ENCODE results near the gene ATF3.

ATF3 gene

DNA sequence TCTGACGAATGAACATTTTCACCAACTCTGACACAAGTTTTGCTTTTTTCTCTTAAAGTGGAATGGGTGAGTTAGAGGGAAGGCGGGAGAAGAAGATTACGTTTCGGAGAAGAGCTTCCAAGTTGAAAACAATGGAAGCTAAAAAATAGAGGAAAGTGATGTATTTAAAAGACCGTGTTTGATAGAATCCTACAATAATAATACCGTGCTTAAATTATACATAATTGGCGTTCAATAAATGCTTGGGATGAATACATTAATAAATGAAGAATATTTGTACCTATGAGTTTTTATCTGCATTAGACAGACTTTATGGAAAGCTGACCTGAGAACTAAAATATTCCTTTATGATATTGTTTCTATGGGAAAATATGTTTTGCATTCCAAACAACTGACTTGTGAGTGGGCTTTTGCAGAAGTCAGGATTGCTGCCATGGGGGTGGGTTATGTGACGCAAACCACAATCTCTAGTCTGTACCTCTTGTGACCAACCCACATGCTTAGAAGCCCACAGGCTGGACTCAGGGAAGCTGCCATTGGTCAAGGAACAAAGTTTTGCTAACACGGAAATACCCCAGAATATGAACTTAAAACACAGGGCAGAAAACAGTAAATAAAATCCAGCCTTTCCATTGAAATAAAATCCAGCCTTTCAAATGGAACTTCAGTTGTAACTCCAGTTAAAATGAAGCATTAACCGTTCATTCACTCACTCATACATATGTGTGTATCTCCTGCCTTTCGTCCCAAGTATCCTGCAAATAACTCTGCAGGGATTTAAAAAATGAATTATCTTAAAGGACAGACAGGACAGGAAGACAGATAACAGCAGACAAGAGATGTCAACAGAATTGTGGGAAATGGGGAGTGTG lies 21.3 kb upstream of the ATF3 start:
- no peak for DNase-seq

GRCh38 chr1:212587888-212588510 lies 20.6 kb upstream of the ATF3 start:
- no peak for DNase-seq

GRCh38 chr1:212589446-212589845 lies 19.1 kb upstream of the ATF3 start:
- DNase-seq = no peak

GRCh38 chr1:212591922-212592321 lies 16.6 kb upstream of the ATF3 start:
- no peak for DNase-seq

- DNase-seq = no peak
Observed at GRCh38 chr1:212593821-212594251, 14.7 kb upstream of the ATF3 start.

- no peak for DNase-seq
Observed at GRCh38 chr1:212594640-212595039, 13.9 kb upstream of the ATF3 start.

DNA sequence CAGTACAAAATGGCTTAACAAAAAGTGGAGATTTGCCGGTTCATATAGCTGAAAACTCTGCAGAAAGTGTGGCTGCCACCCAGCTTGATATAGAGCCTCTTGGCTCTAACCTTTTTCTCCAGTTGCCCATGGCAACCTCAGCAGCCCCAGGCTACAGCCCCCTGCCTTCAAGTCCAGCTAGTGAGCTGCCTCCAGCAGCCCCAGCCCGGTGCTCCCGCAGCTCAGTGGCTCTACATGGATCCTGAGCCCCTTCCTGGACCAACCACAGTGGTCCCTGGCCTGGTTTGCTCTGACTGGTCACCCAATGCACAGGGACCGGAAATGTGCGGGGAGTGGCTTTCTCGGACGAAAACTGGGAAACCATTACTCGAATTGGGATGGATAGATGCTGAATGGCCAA lies 13.3 kb upstream of the ATF3 start:
- no peak for DNase-seq

DNA sequence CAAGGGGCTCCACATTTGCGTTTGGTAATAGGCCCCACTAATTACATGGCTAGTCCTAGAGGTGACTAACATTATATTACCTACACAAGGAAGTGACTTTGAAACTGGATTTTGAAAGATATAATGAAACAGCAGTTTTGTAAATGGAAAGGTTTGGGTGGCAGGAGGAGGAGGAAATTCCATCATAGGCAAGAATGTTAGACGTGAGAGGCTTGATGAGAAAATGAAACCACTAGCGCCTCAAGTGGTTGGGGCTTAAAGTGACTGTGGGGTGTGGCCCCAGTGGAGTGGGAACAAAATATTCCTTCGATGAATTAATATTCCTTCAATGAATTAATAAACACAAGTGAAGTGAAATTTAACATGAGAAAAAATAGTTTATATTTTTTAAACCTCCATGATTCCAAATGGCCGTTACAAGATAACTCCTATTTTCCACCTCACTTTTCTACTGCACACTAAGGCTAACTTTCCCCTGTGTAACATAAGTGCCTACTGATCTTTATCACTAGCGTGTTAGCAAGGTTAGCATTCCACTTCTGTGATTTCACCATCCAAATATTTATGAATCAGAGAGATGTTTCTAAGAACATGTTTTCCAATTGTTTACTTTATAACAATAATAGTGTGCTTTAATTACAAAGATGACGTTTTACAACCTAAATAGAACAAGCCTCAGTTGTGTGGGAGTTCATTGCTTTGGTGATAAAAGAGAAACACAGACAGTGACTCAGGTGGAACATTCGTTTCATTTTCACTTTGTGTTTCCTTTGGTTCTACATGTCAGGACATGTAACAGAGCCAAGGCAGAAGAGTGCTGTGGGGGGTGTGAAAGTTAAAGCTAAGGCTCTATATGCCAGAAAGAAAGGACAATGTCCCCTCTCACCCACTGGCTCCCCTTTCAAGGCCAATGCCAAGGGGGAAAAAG lies 12.5 kb upstream of the ATF3 start:
- DNase-seq = peak; percentile 24 to 40

DNA sequence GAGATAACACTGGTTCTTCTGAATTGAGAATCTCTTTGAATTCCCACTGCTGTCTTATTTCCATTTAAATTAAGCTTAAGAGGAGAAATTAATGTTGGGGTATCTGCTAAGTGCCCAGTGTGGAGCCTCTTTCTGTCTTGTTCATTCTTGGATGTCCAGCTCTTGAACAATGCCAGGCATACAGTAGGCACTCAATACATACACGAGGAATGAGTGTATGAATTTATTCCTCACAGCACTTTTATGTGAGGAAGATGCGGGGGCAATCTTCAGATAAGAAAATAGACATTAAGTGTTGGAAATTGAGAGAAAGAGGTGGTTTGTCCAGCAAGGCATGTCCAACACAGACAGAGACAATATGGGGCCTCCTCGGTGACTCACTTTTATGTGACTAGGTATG lies 11.8 kb upstream of the ATF3 start:
- no peak for DNase-seq

- no peak for DNase-seq
Observed at GRCh38 chr1:212597487-212597886, 11.1 kb upstream of the ATF3 start.

DNA sequence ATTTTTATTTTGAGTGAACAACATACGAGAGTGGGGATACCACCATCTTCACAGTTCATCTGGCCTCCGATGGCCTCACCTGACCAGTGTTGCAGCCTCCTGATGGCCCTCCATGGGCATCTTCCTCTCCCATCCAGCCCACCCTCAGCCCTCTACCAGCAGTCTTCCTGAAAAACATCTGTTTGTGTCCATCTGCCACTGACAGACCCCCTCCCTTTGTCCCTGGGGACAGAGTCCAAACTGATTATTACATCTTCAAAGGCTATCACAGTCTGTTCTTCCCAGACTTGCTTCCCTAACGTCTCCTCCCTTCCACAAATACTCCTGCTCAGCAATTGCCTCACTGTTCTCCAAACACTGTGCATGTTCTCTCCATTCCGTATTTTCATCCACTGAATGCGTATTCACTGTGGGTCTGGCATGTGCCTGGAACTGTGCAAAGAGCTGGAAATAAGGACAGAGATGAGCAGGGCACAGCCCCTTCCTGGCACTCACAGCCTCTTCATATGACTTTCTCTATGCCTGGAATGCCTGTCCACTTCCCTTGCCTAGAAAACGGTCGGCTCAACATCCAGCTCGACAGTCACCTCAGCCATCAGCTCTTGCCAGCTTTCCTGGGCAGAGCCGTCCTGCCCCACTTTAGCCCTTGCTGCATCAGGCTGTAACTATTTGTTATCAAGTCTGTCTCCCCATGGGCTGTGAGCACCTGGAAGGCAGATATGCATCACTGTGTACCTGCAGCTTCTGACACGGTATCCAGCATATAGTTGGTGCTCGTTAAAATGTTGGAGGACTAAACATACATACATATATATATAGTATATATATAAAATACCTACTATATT lies 8.3 kb upstream of the ATF3 start:
- no peak for DNase-seq

GRCh38 chr1:212600980-212601379 lies 7.6 kb upstream of the ATF3 start:
- no peak for DNase-seq

DNA sequence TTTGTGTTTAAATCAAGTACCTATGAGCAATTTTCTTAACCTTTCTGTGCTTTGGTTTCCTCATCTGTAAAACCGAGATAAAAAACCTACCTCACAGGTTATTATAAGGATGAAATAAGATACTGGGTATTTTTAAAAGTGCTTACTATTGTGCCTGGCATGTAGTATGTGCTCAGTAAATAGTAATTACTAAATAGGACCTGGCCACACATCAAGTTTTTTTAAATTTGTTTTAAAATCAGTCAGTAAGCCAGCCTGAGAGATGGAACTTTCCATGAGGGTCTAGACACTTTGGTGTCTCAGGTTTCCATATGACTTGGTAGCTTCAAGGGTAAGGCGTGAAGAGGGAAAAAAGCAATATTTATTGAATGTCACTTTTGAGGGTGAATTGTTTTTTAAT lies 7.0 kb upstream of the ATF3 start:
- no peak for DNase-seq

- DNase-seq = no peak
Observed at GRCh38 chr1:212605441-212606394, 2.8 kb upstream of the ATF3 start.

DNA sequence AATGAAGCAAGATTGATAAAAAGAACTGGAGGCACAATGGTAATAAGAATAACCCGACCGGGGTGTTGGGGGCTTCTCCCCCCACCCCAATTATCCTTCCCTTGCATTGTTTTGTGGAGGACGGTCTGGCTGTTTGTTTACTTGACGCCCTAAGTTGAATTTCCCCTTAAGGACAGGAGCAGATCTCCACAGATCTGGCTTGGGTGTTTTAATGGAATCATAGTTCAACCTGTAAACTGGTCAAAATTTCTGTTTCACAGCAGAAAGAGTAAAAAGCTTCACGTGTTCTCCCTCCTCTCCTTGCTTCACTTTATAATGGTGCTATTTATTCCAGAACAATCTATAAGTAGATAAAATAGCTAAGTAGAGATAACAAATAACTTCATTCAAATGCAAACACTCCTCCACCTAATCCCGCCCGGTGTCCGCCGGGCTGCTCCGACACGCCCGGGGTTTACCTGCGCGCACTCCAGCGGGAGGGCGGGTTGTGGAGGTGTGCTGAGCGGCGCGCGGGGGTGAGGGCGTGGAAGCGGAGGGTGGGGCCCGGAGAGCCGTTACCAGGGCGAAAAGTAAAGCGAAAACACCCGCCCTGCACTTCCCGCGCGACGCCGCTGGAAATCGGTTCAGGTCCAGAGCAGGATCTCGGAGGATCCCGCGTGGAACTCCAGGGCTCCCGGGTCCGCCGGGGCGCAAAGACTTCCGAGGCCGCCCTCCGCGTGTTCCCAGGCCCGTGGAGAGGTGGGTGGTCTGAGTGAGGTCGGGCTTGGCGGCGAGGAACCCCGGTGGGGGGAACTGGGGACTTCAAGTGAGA lies 2.0 kb upstream of the ATF3 start:
- DNase-seq = peak; percentile 53

DNA sequence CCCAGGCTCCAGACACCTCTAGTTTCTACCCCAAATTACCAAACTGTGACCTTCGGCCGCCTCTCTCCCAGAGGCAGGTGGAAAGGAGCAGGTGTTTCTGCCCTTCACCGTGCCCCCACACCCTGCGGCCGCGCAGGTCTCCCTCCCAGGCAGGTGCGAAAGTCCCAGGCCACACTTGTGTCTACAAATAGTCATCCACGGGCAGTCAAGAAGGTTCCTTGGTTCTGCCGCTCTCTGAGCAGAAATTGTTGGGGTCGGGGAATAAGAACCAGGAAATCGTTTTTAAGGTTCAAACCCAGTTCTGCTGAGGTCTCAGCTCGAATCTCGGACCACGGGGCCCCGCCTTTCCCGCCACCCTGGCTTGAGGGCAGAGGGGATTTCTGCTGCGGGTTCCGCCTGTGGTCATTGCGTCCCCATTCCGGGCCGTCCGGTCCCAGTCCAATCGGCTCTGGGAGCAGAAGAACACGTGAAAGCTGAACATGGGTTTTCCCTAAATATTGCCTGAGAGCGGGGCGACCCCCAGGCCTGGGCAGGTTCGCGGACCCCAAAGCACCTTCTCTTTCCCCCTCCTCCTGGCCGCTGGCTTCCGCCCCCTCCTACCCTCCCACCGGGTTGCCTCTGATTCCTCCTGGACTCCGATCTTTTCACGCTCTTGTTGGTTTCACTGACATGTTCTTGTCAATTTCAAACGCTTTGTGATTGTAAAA lies 1.2 kb upstream of the ATF3 start:
- DNase-seq = no peak

- DNase-seq = no peak
Observed at GRCh38 chr1:212607913-212608391, 609 bp upstream of the ATF3 start.

DNA sequence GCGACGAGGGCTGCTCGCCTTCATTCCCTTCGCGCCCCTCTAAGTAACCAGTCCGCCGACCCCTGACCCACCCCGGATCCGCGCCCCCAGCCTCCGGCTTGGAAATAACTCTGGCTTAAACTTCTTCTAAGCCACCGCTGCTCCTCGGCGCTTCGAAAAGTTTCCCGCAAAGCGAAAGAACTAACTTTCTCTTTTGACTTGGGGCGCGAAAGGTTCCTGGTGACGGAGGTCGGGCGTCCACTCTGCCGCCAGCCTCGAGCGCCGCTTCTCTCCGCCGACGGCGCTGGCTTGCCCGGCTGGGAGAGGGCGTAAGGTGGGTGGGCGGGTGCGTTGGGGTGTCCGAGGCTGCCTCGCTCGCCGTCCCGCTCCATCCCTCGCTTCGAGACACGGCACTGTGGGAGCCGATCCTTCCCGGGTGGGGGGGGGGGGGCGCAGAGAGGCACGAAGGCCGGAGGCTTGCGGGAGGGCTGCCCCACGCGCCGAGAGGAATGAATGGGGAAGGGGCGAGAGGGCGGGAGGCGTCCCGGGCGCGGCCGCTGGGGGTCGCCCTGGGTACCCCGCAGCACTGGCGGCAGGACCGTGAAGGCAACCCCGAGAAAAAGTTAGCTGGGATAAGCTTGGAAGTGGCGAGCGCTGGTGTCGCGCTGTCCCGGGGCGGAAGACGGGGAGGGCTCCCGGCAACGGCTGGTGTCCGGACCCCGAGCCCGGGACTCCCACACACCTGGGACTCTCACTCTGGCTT lies 569 bp downstream of the ATF3 start:
- peak; percentile 37 to 43 for DNase-seq
